ENCODE results near the gene SLFN14.

The SLFN14 gene

GRCh38 chr17:35605678-35606077 lies 45.1 kb upstream of the SLFN14 start:
- Histone ChIP-seq H3F3A (ENCODE audit: low read depth) (no peaks in the 10 kb centered on the region), H4K20me1 (ENCODE audit: insufficient read depth, low read length, poor library complexity, severe bottlenecking) (no peaks in the 10 kb centered on the region), H2AFZ (ENCODE audit: low read length) (no peak overlapping the region), H3K4me3 (ENCODE audit: low read length, poor library complexity, severe bottlenecking) (no peak overlapping the region), H3K79me2 (ENCODE audit: insufficient read depth, low read length) (no peaks in the 10 kb centered on the region), H3K9me3 (ENCODE audit: insufficient read depth, low read depth, low read length) (no peaks in the 10 kb centered on the region), H3K9me2 (replicated peaks; ENCODE audit: low read depth, low read length) (no peaks in the 10 kb centered on the region), H3K4me1 (ENCODE audit: insufficient read depth, low read length, poor library complexity, severe bottlenecking) (no peaks in the 10 kb centered on the region), H3K27me3 (ENCODE audit: insufficient read depth, low read length, poor library complexity, severe bottlenecking) (no peaks in the 10 kb centered on the region), H3K4me2 (ENCODE audit: low read depth, low read length, poor library complexity, severe bottlenecking) (no peak overlapping the region), H3K36me3 (ENCODE audit: insufficient read depth, low read length) (peaks cover 70% of the 10 kb centered on the region; the same call in 1 of the 2 replicates), H3K9ac (ENCODE audit: low read depth, low read length, poor library complexity, severe bottlenecking) (no peak overlapping the region)
- TF ChIP-seq EZH2phosphoT487 (IDR thresholded peaks at IDR 0.05; ENCODE audit: borderline replicate concordance), result no peak
- TF ChIP-seq, protein P1, sequence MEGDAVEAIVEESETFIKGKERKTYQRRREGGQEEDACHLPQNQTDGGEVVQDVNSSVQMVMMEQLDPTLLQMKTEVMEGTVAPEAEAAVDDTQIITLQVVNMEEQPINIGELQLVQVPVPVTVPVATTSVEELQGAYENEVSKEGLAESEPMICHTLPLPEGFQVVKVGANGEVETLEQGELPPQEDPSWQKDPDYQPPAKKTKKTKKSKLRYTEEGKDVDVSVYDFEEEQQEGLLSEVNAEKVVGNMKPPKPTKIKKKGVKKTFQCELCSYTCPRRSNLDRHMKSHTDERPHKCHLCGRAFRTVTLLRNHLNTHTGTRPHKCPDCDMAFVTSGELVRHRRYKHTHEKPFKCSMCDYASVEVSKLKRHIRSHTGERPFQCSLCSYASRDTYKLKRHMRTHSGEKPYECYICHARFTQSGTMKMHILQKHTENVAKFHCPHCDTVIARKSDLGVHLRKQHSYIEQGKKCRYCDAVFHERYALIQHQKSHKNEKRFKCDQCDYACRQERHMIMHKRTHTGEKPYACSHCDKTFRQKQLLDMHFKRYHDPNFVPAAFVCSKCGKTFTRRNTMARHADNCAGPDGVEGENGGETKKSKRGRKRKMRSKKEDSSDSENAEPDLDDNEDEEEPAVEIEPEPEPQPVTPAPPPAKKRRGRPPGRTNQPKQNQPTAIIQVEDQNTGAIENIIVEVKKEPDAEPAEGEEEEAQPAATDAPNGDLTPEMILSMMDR (conservative IDR thresholded peaks at IDR 0.05; ENCODE audit: low read length), result no peak

DNA sequence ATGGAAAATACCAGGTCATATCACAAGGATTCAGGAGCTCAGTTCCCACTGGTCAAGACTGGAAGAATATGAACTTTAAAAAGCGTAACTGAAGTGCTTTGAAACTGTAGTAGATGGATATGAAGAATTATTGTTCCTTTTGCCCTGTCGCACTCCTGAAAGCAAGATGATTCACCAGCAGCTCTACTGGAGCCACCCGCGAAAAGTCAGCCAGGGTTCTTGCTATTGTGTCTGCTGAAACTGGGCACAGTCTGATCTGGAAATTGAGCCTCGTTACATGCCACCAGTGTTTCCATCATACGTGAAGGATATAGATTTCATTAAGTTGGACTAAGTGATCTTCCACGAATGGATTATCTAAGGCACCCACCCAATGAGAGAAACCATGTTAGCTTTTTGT lies 43.1 kb upstream of the SLFN14 start:
- H3F3A ChIP-seq (ENCODE audit: low read depth), result no peaks in the 10 kb centered on the region
- H3K9me3 ChIP-seq (ENCODE audit: insufficient read depth, low read depth, low read length), result no peaks in the 10 kb centered on the region
- no peak overlapping the region for H3K4me3 ChIP-seq (ENCODE audit: low read length, poor library complexity, severe bottlenecking)
- H4K20me1 ChIP-seq (ENCODE audit: insufficient read depth, low read length, poor library complexity, severe bottlenecking), result no peaks in the 10 kb centered on the region
- H3K27me3 ChIP-seq (ENCODE audit: insufficient read depth, low read length, poor library complexity, severe bottlenecking), result no peaks in the 10 kb centered on the region
- no peaks in the 10 kb centered on the region for H3K9me2 ChIP-seq (replicated peaks; ENCODE audit: low read depth, low read length)
- H3K79me2 ChIP-seq (ENCODE audit: insufficient read depth, low read length), result no peaks in the 10 kb centered on the region
- no peak overlapping the region for H3K4me2 ChIP-seq (ENCODE audit: low read depth, low read length, poor library complexity, severe bottlenecking)
- peaks cover 78% of the 10 kb centered on the region for H3K36me3 ChIP-seq (ENCODE audit: insufficient read depth, low read length)
- no peaks in the 10 kb centered on the region for H3K4me1 ChIP-seq (ENCODE audit: insufficient read depth, low read length, poor library complexity, severe bottlenecking)
- no peak overlapping the region for H2AFZ ChIP-seq (ENCODE audit: low read length)
- H3K9ac ChIP-seq (ENCODE audit: low read depth, low read length, poor library complexity, severe bottlenecking), result no peak overlapping the region
- TF ChIP-seq EZH2phosphoT487 (IDR thresholded peaks at IDR 0.05; ENCODE audit: borderline replicate concordance), result no peak
- TF ChIP-seq, protein P1 (conservative IDR thresholded peaks at IDR 0.05; ENCODE audit: low read length), result no peak

DNA sequence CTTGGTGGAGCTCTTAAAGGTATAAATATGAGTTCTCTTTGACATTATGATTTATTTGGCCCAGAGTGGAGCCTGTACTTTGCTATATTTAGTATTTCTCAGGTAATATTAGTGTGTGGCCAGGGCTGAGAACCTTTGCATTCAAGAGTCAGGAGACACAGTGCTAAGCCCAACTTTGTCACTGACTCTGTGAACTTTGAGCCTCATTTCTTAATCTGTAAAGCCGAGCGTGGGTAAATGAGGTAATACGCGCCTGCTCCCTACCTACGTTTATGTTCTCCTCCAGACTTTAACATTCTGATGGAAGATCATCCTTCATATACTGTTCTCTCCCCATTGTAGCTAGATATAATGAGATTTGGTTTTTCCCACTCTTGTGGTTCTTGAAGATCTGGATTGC lies 37.0 kb upstream of the SLFN14 start:
- H3K4me2 ChIP-seq (ENCODE audit: low read depth, low read length, poor library complexity, severe bottlenecking), result no peak overlapping the region
- H3K36me3 ChIP-seq (ENCODE audit: insufficient read depth, low read length), result peaks cover 80% of the 10 kb centered on the region
- H4K20me1 ChIP-seq (ENCODE audit: insufficient read depth, low read length, poor library complexity, severe bottlenecking), result peaks cover 21% of the 10 kb centered on the region
- no peak overlapping the region for H3K4me3 ChIP-seq (ENCODE audit: low read length, poor library complexity, severe bottlenecking)
- peaks cover 6% of the 10 kb centered on the region for H3K4me1 ChIP-seq (ENCODE audit: insufficient read depth, low read length, poor library complexity, severe bottlenecking)
- peaks cover 26% of the 10 kb centered on the region; the same call in 1 of the 2 replicates for H3K79me2 ChIP-seq (ENCODE audit: insufficient read depth, low read length)
- H3K27me3 ChIP-seq (ENCODE audit: insufficient read depth, low read length, poor library complexity, severe bottlenecking), result no peaks in the 10 kb centered on the region
- H3K9me3 ChIP-seq (ENCODE audit: insufficient read depth, low read depth, low read length), result no peaks in the 10 kb centered on the region
- TF ChIP-seq, protein P1 (conservative IDR thresholded peaks at IDR 0.05; ENCODE audit: low read length), result no peak
- no peak for TF ChIP-seq EZH2phosphoT487 (IDR thresholded peaks at IDR 0.05; ENCODE audit: borderline replicate concordance)
- H3F3A ChIP-seq (ENCODE audit: low read depth), result no peaks in the 10 kb centered on the region
- no peaks in the 10 kb centered on the region for H3K9me2 ChIP-seq (replicated peaks; ENCODE audit: low read depth, low read length)
- H2AFZ ChIP-seq (ENCODE audit: low read length), result no peak overlapping the region
- no peak overlapping the region for H3K9ac ChIP-seq (ENCODE audit: low read depth, low read length, poor library complexity, severe bottlenecking)

Data from Loucy (cell line).